ENCODE results near the gene SPDYE18.
"Not testable (repeated sequence)": the region's sequence is repeated elsewhere in the genome, so short reads cannot be mapped to it uniquely, and the experiment has no call there.

GRCh38 chr7:77092301-77092700 is 29.9 kb upstream of the SPDYE18 start:
- not testable (repeated sequence) for TF ChIP-seq USF1 (CRISPR knock-in tag; IDR thresholded peaks at IDR 0.05); ATF6 (CRISPR knock-in tag; IDR thresholded peaks at IDR 0.05); SP1 (CRISPR knock-in tag; conservative IDR thresholded peaks at IDR 0.05); USF2 (CRISPR knock-in tag; IDR thresholded peaks at IDR 0.05); CTCF (IDR thresholded peaks at IDR 0.05); GABPB1 (CRISPR knock-in tag; IDR thresholded peaks at IDR 0.05); ZNF281 (CRISPR knock-in tag; IDR thresholded peaks at IDR 0.05); E2F5 (CRISPR knock-in tag; IDR thresholded peaks at IDR 0.05)

Data from WTC11 (cell line).